Globus pallidus (tissue), 1 donor: ENCODE measurements around the gene PDHA2.
"Not testable (repeated sequence)": the region's sequence is repeated elsewhere in the genome, so short reads cannot be mapped to it uniquely, and the experiment has no call there.

Experiments
- DNase-seq: peaks from one replicate; pipeline ENCODE4 v3.0.0-alpha.2; 2015; ENCODE audit warnings: low spot score

Gene PDHA2

GRCh38 chr4:95839891-95840290 is at the start of gene PDHA2:
PDHA2 (plus strand) TSS chr4:95840093; CDS start chr4:95840151, 58 bp downstream.
- no peak for DNase-seq

GRCh38 chr4:95798003-95798402 is 41.9 kb upstream of the PDHA2 start:
- no peak for DNase-seq

GRCh38 chr4:95798727-95799126 is 41.2 kb upstream of the PDHA2 start:
- DNase-seq: no peak

- DNase-seq: no peak
Measured at GRCh38 chr4:95821867-95822266, 18.0 kb upstream of the PDHA2 start.

GRCh38 chr4:95825546-95825945 is 14.3 kb upstream of the PDHA2 start:
- no peak for DNase-seq

- no peak for DNase-seq
Measured at GRCh38 chr4:95830651-95831050, 9.2 kb upstream of the PDHA2 start.

- no peak for DNase-seq
Measured at GRCh38 chr4:95831166-95831565, 8.7 kb upstream of the PDHA2 start.

- DNase-seq: no peak
Measured at GRCh38 chr4:95833711-95834194, 6.1 kb upstream of the PDHA2 start.

- DNase-seq: peak; percentile 45
Measured at GRCh38 chr4:95835672-95836071, 4.2 kb upstream of the PDHA2 start.

GRCh38 chr4:95838192-95838591 is 1.7 kb upstream of the PDHA2 start:
- DNase-seq: no peak

- no peak for DNase-seq
Measured at GRCh38 chr4:95847908-95848460, 8.1 kb downstream of the PDHA2 start.

- peak; percentile 73 for DNase-seq
Measured at GRCh38 chr4:95850161-95850560, 10.3 kb downstream of the PDHA2 start.

- DNase-seq: no peak
Measured at GRCh38 chr4:95857761-95858160, 17.9 kb downstream of the PDHA2 start.

- DNase-seq: no peak
Measured at GRCh38 chr4:95867919-95868318, 28.0 kb downstream of the PDHA2 start.

- DNase-seq: not testable (repeated sequence)
Measured at GRCh38 chr4:95869414-95869813, 29.5 kb downstream of the PDHA2 start.

- no peak for DNase-seq
Measured at GRCh38 chr4:95869961-95870500, 30.1 kb downstream of the PDHA2 start.

GRCh38 chr4:95877636-95878035 is 37.7 kb downstream of the PDHA2 start:
- no peak for DNase-seq

- DNase-seq: no peak
Measured at GRCh38 chr4:95887551-95887950, 47.7 kb downstream of the PDHA2 start.

GRCh38 chr4:95889662-95890061 is 49.8 kb downstream of the PDHA2 start:
- DNase-seq: no peak
